ENCODE measurements around the gene GOLGA6C.
"Not testable (repeated sequence)": the region's sequence is repeated elsewhere in the genome, so short reads cannot be mapped to it uniquely, and the experiment has no call there.

GOLGA6C gene

GRCh38 chr15:75299311-75299688 is 41.2 kb downstream of the GOLGA6C start:
- H3K4me3 ChIP-seq; DNase-seq (ENCODE audit: low spot score); H3K27ac ChIP-seq: not testable (repeated sequence)
- peak; percentile 28 for TF ChIP-seq CTCF (IDR thresholded peaks at IDR 0.05)

GRCh38 chr15:75300026-75300425 is 41.9 kb downstream of the GOLGA6C start:
- not testable (repeated sequence) for H3K27ac ChIP-seq; DNase-seq (ENCODE audit: low spot score)

GRCh38 chr15:75302318-75302717 is 44.2 kb downstream of the GOLGA6C start:
- TF ChIP-seq CTCF (IDR thresholded peaks at IDR 0.05), result no peak
- no peak for DNase-seq (ENCODE audit: low spot score)
- no peak overlapping the region for H3K27ac ChIP-seq
- H3K4me3 ChIP-seq, result no peak overlapping the region

More at GRCh38 chr15:75300026-75300425, 41.9 kb downstream of the GOLGA6C start:
- H3K4me3 ChIP-seq, result not testable (repeated sequence)

GRCh38 chr15:75302753-75303152 is 44.6 kb downstream of the GOLGA6C start:
- not testable (repeated sequence) for DNase-seq (ENCODE audit: low spot score); H3K27ac ChIP-seq; H3K4me3 ChIP-seq

GRCh38 chr15:75306188-75306587 is 48.1 kb downstream of the GOLGA6C start:
- TF ChIP-seq CTCF (IDR thresholded peaks at IDR 0.05), result no peak
- DNase-seq (ENCODE audit: low spot score), result no peak

GRCh38 chr15:75307778-75308390 is 49.8 kb downstream of the GOLGA6C start:
- no peak for TF ChIP-seq CTCF (IDR thresholded peaks at IDR 0.05)
- Histone ChIP-seq H3K4me3 (no peak overlapping the region), H3K27ac (no peak overlapping the region)
- DNase-seq (ENCODE audit: low spot score), result no peak

More at GRCh38 chr15:75306188-75306587, 48.1 kb downstream of the GOLGA6C start:
- Histone ChIP-seq H3K4me3 (no peak overlapping the region), H3K27ac (no peak overlapping the region)

- no peak overlapping the region for H3K27ac ChIP-seq
- TF ChIP-seq CTCF (IDR thresholded peaks at IDR 0.05), result no peak
- no peak for DNase-seq (ENCODE audit: low spot score)
- no peak overlapping the region for H3K4me3 ChIP-seq
Observed at GRCh38 chr15:75309711-75310110, 51.6 kb downstream of the GOLGA6C start.

GRCh38 chr15:75312548-75312947 is 54.4 kb downstream of the GOLGA6C start:
- H3K4me3 ChIP-seq; DNase-seq (ENCODE audit: low spot score); H3K27ac ChIP-seq: not testable (repeated sequence)

Data from coronary artery (tissue), 2 donors.